HG03039 (cell line): Measurements from ENCODE around the gene PTX4.
"Not testable (repeated sequence)": the region's sequence is repeated elsewhere in the genome, so short reads cannot be mapped to it uniquely, and the experiment has no call there.

Source experiments
- ATAC-seq: cut with Tn5 transposase; IDR thresholded peaks from one replicate; pipeline ENCODE4 v1.9.1; 2021; ENCODE audit warnings: mild to moderate bottlenecking, moderate library complexity; ENCODE audit not compliant: unreplicated experiment

PTX4 gene

DNA sequence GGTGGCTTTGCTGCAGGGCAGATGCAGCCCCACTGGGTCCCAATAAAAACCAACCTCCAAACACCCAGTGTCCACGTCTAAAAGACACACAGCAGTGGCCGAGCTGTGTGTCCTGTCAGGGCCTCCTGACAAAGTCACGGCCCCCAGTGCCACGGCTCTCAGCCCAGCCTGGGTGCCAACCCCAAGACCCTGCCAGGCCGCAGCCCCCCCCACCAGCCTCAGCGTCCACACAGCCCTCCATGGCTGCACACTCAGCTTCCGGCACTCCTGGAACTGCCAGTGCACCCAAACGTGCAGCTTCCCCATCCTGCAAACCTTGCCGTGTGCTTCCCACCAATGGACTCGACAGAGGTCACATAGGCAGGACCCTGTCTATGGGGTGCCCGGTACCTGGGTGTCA, 40.8 kb downstream of the PTX4 start:
- ATAC-seq = no peak

DNA sequence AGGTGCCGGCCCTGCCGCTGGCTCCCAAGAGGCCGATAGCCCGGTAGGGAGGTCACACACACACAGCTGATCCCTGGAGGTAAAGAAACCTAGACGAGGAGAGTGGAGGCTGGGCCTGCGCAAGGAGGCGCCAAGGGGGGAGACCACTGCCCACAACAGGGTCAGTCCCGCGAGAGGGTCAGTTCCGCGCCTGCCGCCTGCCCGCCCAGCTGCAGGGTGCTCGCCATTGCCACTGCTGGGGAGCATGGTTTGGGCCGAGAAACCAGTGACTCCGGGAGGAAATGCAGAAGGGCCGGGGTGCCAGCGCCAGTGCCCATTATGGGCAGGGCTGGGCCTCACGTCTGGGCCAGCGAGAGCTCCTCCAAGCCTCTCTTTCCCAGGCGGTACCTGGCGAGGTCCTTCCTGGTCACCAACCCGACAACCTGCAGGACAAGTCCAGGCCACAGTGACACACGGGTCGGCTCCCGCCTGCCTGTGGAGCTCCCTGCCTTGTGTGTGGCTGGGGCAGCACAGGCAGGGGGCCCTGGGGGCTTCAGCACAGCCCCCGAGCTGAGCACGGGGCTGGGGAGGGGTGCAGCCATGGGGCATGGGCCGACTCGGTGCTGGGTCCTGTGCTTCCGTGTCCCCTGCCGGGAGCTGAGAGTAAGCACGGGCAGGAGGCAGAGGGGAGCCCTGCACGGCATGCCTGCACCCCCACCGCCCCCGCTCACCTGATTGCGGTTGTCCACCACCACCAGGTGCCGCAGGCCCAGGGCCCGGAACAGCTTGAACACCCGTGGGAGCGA, 42.3 kb downstream of the PTX4 start:
- ATAC-seq = no peak

DNA sequence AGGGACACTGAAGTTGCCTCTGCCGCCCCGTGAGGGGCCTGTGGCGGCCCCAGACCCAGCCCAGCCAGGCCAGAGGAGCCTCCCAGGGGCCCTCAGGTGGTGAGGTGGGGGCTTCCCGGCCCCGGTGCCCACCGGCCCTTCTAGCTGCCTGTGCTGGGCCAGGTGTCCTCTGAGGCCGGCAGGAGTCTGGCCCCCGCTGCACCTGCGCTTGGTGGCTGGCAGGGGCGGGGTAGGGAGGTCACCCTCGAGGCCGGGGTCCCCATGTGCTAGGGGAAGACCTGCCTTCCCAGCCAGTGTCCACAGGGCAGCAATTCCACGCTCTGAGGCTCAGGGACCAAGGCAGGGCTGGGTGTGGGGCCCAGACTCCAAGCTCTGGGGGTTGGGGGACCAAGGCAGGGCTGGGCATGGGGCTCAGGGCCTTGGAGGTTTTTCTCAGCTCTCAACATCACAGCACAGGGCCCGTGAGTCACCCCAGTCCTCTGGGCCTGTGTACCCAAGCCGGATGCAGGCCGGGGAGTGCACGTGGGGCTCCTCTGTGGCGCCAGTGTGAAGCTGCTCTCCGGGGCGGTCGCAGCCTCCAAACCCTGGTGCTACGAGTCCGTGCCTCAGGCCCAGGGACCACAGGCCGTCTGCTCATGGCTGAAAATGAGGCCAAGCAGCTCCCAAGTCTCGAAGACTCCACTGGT, 43.1 kb downstream of the PTX4 start:
- ATAC-seq = no peak

DNA sequence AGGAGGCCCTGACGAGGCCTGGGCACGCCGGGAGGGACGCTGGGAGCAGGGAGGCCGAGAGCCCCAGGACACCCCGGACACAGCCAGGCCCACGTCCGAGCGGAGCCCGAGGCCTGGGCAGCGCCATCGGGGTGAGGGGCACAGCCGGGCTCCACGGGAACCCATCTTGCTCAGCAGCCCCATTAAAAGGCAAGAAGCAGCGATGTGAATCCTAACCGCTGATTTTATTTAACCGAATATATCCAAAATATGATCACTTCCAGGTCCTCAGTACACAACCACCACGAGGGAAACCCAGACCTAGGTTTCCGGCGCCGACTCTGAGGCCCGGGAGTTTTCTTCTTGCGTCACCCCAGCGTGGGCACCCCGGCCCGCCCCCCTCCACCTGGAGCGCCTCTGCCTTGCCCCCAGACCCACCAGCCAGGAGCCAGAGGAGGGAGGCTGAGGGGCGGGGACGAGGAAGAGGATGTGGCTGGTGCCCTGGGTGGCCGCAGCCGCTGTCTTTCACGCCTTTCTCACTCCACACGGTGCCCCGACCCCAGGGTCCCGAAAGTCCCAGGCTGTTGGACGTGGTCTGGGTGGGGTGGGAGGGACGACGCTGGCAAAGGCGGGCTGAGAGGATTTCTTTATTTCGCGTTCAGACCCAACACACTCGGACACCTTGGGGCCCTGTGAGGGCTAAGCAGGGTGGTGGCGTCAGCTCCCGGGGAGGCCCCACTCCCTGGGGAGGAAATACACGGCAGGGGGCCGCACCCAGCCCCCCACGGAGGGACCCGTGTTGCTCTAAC, 43.8 kb downstream of the PTX4 start:
- ATAC-seq = no peak

DNA sequence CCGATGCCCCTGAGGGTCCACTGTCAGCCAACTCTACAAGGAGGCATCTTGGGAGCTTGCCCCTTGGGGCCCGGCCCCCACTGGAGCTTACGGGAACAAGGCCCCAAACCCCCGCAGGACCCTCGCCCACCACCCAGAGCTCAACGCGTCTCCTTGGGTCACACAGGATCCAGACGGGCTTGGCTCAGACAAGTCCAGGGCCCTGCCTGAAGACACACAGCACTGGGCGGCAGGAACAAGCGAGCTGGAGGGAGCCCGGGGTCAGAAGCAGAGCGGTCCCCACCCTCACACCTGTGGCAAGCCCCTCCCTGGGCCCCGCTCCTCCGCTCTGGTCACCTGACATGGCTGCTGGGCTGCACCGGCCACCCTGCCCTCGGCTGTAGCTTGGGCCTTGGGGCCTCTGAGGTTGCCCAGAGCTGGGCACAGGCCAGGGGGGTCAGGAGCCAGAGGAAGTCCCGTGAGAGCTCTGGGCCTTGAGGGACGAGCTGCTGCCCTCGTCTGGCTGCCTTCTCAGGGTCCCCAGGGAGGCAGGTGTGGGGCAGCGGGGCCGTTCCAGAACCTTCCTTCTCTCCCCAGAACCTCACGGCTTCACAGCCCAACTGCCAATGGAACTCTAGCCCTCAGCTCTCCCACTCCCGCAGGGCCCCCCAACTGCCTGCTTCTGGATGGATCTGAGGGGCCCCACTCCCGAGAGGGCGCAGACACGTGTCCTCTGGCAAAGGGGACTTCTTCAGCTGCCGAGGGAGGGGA, 44.6 kb downstream of the PTX4 start, which contains the start of gene CCDC154:
TSS of gene CCDC154 (minus strand) at position 577 of the 750 bp plus-strand sequence. CDS start at position 343, 234 bp downstream.
- no peak for ATAC-seq

DNA sequence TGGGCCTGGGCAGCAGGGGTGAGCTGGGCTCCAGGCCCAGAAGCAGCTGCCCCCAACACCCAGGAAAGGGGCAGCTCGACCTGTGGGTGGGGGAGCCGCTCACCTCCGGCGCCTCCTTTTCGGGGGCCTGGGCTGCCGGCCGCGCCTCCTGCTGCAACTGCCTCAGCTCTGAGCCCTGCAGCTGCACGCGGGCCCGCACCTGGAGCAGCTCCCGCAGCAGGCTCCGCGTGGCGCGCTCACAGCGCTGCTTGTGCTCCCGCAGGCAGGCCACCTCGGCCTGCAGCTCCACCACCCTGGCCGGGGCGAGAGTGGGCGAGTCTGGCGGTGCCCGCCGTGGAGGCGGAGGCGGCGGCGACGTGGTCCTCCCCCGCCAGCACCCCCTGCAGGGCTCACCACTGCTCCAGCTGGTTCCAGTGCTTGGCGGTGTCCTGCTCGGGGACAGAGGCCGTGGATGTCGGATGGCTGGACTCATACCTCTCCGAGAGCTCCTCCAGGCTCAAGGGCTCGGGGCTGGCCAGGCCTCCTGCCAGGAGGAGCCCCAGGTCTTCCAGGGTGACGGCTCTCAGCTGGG, 45.3 kb downstream of the PTX4 start:
- no peak for ATAC-seq

DNA sequence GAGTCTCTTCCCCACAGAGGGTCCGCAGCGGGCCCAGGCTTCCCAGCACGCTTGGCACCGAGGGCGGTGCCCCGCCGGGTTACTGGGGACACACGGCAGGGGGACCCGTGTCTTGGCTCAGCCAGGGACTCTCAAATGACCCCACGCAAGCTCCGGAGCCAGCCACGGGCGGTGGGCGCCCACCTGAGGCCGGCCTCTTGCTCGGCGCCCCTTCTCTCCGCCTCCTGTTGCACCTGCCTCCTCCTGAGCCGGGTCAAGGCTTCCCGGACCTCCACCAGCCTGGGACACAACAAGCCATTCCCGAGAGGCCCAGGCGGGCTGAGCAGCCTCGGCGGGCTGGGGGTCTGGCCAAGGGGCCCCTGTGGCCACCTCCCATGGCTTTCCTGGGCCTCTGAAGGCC, 46.0 kb downstream of the PTX4 start:
- no peak for ATAC-seq

DNA sequence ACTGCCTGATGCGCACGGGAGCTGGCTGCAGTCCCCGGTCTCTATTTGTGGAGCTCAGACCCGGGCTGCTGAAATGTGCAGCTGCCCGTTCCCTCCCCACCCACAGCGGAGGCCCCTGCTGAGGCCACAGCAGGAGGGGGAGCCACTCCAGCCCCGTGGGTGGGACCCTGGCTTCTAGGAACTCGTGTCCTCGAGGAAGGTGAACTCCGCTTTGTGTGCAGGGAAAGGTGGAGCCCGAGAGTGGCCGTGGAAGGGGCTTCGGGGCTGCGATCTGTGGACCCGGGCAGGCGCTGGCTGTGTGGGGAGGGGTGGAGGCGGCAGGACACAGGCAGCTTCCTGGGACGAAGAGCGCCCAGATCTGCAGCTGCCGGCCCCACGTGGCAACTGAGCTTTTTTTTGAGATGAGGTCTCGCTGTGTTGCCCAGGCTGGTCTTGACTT, 47.3 kb downstream of the PTX4 start:
- no peak for ATAC-seq

DNA sequence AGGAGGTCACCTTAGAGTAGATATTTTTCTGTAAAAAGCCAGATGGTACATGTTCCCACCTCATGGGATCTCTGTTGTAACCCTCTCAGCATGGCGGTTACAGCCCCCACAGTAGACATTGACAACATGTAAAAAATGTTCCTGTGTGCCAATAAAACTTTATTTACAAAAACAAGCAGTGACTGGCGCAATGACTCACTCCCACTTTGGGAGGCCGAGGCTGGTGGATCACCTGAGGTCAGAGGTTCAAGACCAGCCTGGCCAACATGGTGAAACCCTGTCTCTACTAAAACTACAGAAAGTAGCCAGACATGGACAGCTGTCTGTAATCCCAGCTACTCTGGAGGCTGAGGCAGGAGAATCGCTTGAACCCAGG, 49.1 kb downstream of the PTX4 start:
- ATAC-seq = not testable (repeated sequence)

DNA sequence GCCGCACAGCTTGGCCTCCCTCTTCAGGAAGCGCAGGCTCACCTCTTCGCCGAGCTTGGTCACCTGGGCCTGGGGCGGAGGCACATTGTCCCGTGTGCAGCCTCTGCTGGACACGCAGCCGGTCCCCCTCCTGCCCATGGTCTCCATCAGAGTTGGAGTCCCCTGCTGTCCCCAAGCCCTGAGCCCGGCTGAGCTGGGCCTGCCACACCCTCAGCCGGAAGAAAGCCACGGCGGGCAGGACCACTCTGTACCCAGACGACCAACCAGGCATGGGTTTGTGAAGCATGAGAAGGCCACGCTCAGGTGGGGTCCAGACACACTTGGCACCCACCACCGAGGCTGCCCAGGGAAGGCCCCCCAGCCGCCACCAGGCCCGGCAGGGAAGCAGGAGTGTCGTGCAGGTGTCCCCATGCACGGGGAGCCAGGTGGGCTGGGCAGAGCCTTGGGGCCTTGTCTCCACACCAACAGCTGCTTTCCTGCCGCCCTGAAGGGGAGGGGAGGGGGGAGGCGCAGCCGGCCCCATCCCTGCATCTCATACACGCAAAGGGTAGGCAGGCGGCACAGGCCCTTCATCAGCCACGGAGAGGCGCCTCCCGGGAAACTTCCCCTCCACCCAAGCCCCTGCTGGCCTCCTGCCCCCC, 49.6 kb downstream of the PTX4 start:
- ATAC-seq = no peak

DNA sequence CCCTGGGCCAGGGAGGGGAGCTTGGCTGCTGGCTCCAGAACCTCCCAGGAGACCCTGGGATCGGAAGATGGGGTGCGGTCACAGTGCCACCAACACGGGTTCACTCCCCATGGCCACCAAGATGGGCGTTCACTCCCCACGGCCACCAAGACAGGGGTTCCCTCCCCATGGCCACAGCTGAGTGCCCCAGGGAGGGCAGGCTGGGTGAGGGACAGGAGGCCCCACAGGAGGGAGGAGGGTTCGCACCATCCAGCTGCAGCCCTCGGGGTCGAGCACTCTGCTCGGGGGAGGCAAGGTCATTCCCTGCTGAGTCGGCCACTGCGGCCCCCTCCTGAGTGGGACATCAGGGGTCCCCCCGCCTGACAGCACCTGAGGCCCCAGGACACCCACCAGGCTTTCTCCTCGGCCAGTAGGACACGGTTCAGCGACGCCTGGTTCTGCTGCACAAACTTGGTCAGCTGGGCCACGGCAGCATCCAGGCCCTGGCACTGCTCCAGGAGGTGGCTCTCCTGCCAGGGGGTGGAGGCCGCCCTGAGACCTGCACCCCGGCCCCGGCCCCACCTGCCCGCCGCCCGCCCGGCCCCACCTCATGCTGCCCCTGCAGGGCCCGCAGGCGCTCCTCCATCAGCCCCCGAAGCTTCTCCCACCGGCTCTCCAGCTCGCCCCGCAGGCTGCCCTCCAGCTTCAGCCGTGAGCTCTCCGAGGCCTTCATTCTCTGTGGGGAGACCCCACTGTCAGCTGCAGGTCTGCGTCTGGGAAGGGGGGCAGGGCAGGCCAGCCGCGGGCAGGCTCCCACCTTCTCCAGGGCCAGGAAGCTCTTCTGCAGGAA, 50.3 kb downstream of the PTX4 start:
- no peak for ATAC-seq

DNA sequence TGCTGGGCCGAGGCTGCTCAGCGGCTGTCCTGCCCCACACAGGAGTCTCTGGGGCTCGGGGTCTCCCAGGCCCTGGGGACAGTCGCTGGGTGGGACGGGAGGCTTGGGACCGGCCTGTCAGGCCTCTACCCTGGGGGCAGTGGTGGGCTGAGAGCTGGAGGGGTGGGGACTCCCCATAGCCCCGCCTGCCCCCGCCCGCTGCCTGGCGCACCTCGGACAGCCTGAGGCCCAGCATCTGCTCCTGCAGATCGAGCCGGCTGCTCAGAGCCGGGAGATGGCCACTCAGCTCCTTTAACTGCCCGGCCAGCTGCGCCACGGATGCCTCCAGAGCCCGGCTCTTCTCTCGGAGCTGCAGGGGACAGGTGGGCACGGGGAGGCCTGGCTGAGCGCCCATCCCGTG, 51.1 kb downstream of the PTX4 start:
- no peak for ATAC-seq

DNA sequence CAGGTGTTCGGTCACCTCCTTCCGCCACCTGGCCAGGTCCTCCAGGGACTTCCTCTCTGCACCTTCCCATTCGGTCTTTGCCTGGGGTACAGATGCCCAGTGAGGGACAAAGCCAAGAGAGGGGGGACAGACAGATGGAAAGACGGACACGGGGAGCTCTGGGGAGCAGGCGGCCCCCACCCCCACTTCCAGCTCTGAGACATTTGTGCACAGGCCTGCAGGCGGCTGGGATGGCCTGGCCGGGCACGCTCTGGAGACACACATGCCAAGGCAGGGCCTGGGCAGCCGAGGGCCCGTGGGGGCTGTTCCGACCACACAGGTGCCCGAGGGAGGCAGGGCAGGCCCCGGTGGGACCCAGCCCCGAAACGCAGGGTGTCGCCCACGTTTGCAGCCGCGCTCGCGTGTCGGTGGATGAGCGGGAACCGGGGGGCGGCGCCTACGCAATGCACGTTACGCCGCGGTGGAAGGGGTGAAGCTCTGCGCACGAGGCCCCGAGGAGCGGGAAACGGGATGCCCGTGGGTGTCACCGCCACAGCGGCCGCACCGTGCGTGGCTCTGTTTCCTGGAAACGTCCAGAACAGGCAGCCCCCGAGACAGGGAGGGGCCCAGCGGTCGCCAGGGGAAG, 51.9 kb downstream of the PTX4 start:
- no peak for ATAC-seq

DNA sequence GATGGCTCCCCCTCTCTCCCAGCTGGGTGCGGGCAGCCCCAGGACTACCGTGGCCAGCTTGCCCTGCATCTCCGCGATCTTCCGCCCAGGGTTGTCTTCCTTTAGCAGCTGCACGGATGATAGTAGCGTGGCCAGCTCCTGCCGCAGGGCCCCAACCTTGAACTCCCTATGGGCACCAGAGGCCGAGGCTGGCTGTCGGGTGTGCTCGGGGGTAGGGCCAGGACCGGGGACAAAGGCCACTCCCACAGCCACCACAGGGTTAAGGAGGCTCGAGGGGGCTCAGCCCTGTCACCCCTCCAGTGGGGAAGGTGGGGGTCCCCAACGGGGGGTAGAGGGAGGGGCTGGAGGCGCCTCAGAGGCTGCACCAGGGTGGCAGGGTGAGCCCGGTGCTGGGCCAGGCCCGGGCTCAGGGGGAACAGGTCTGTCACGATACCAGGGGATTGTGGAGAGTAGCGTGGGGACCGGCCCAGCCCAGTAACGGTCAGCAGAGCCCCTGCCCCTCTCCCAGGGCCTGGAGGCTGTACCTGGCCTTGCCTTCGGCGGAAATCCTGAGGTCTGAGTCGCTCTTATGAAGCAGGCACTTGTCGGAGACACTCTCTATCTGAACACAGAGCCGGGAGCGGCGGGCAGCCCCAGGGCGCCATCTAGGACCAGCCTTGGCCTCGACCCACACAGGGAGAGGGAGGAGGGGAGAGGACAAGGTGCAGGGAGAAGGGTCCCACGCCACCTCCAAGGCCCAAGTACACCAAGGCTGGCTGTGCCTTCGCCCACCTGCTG, 52.6 kb downstream of the PTX4 start:
- ATAC-seq = no peak
